ENCODE results near the gene TMEM163. TPM values are rescaled to one million over a fixed set of nuclear protein-coding genes. Genes with fewer than 3 reads are reported as not detected.

TMEM163 gene
- total and polyA plus RNA-seq, 2 donors, result 5.0 TPM

DNA sequence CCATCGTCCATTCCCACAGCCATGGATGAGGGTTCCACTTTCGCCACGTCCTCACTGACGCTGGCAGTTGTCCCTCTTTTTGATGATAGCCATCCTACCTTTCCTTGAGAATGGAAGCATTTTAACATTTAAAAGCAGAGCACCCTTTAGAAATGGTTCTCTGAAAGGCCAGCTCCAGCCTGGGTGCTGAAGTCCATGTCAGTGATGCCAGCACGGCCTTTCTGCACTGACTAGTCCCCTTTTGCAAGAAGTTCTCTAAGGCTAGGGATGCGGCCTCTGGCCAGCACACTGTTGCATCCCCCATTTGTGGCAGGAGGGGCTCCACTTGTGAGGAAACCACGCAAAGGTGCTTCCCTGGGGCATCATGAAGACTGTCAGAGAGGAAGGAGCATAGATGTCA, 261.4 kb downstream of the TMEM163 start:
- DNase-seq (ENCODE audit: low read depth in 6 of 9, low spot score in 9 of 9), result no peak
- H3K27ac ChIP-seq (ENCODE audit: low read depth in 1 of 2, low read length in 1 of 2), result no peak overlapping the region
- WGBS, result 95% methylated on average over 7 of the region's 7 CpGs

DNA sequence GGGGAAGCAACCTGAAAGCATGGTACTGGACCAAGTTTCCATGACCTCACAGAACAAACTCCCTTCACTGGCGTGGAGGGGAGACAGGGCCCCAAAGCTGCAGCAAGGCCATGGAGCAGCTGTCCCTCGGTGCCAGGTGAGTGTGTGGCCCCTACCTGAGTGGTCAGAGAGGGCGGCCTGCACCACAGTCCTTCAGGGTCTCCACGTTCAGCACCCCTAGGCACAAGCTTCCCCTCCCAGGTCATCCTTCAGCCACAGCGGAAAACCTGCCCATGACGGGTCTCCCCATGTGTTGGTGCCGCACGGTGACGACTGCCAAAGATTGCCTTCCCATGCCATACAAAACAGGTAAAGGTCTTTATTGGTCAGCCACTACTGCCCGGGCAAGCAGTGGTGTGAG, 263.4 kb downstream of the TMEM163 start:
- Histone ChIP-seq H3K9me3 (ENCODE audit: control insufficient read depth in 2 of 2, insufficient read depth in 1 of 2, low read length in 1 of 2) (no peaks in the 10 kb centered on the region), H3K4me1 (ENCODE audit: control insufficient read depth in 2 of 2, insufficient read depth in 2 of 2, low read length in 2 of 2) (peaks cover 0 to 5% of the 10 kb centered on the region in 2 donors), H3K27me3 (ENCODE audit: control insufficient read depth in 2 of 2, insufficient read depth in 1 of 2, low read length in 1 of 2) (no peaks in the 10 kb centered on the region), H3K36me3 (ENCODE audit: control insufficient read depth in 2 of 2, insufficient read depth in 2 of 2, low read length in 1 of 2) (peaks cover 6 to 17% of the 10 kb centered on the region in 2 donors), H3K4me3 (ENCODE audit: low read length in 2 of 2) (no peak overlapping the region), H3K27ac (ENCODE audit: low read depth in 1 of 2, low read length in 1 of 2) (peak overlapping the region in 1 of 2 donors; percentile 1)
- no peak for DNase-seq (ENCODE audit: low read depth in 6 of 9, low spot score in 9 of 9)
- WGBS, result 99% methylated on average over 10 of the region's 10 CpGs

More for the DNA sequence above, 261.4 kb downstream of the TMEM163 start:
- H3K27me3 ChIP-seq (ENCODE audit: control insufficient read depth in 2 of 2, insufficient read depth in 1 of 2, low read length in 1 of 2), result no peaks in the 10 kb centered on the region
- peaks cover 0 to 15% of the 10 kb centered on the region in 2 donors for H3K36me3 ChIP-seq (ENCODE audit: control insufficient read depth in 2 of 2, insufficient read depth in 2 of 2, low read length in 1 of 2)
- H3K4me1 ChIP-seq (ENCODE audit: control insufficient read depth in 2 of 2, insufficient read depth in 2 of 2, low read length in 2 of 2), result peaks cover 0 to 9% of the 10 kb centered on the region in 2 donors
- no peaks in the 10 kb centered on the region for H3K9me3 ChIP-seq (ENCODE audit: control insufficient read depth in 2 of 2, insufficient read depth in 1 of 2, low read length in 1 of 2)
- H3K4me3 ChIP-seq (ENCODE audit: low read length in 2 of 2), result no peak overlapping the region

DNA sequence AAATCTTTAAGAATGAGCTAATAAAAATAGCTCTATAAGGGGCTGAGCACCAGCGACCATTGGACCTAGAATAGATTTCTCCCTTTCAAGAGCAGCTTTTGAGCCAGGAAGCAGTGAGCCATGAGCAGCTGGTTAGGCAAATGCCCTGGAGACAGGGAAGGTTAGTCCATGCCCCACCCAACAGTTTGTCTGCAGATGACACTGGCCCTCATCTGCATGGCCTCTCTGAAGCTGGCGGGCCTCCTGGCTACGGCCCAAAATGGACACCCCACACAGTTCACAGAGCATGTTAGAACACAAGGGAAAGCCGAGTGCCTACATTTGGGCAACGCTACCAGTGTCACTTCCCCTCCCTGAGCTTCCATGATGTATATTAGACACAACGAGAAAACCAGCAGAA, 263.9 kb downstream of the TMEM163 start:
- Histone ChIP-seq H3K27me3 (ENCODE audit: control insufficient read depth in 2 of 2, insufficient read depth in 1 of 2, low read length in 1 of 2) (no peaks in the 10 kb centered on the region), H3K36me3 (ENCODE audit: control insufficient read depth in 2 of 2, insufficient read depth in 2 of 2, low read length in 1 of 2) (peaks cover 7 to 20% of the 10 kb centered on the region in 2 donors), H3K4me1 (ENCODE audit: control insufficient read depth in 2 of 2, insufficient read depth in 2 of 2, low read length in 2 of 2) (peaks cover 0 to 5% of the 10 kb centered on the region in 2 donors), H3K9me3 (ENCODE audit: control insufficient read depth in 2 of 2, insufficient read depth in 1 of 2, low read length in 1 of 2) (no peaks in the 10 kb centered on the region), H3K27ac (ENCODE audit: low read depth in 1 of 2, low read length in 1 of 2) (peak overlapping the region in 1 of 2 donors; percentile 21), H3K4me3 (ENCODE audit: low read length in 2 of 2) (no peak overlapping the region)
- DNase-seq (ENCODE audit: low read depth in 6 of 9, low spot score in 9 of 9), result no peak
- WGBS, result 95% methylated on average over 6 of the region's 6 CpGs

DNA sequence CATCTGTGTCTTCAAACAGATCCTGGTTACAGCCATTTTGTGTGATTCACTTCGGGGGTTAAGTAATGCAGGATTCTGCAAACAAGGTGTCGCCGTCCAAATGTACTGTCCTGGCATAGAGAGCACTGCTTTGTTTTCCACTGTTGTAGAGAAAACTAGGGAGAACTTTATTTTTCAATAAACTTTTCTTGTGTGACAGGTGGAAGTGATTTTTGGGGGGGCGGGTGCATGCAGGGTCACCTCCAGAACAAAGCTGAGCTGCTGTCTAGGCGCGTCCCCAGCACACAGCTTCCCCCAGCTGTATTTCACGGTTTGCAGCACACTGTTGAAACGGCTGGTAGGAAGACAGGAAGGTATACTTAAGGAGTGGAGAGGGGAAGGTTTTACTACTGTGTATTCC, 264.4 kb downstream of the TMEM163 start:
- Histone ChIP-seq H3K27me3 (ENCODE audit: control insufficient read depth in 2 of 2, insufficient read depth in 1 of 2, low read length in 1 of 2) (no peaks in the 10 kb centered on the region), H3K27ac (ENCODE audit: low read depth in 1 of 2, low read length in 1 of 2) (no peak overlapping the region), H3K4me1 (ENCODE audit: control insufficient read depth in 2 of 2, insufficient read depth in 2 of 2, low read length in 2 of 2) (peaks cover 0 to 5% of the 10 kb centered on the region in 2 donors), H3K36me3 (ENCODE audit: control insufficient read depth in 2 of 2, insufficient read depth in 2 of 2, low read length in 1 of 2) (peaks cover 12 to 25% of the 10 kb centered on the region in 2 donors), H3K9me3 (ENCODE audit: control insufficient read depth in 2 of 2, insufficient read depth in 1 of 2, low read length in 1 of 2) (no peaks in the 10 kb centered on the region), H3K4me3 (ENCODE audit: low read length in 2 of 2) (no peak overlapping the region)
- WGBS, result 89% methylated on average over 8 of the region's 8 CpGs
- no peak for DNase-seq (ENCODE audit: low read depth in 6 of 9, low spot score in 9 of 9)

DNA sequence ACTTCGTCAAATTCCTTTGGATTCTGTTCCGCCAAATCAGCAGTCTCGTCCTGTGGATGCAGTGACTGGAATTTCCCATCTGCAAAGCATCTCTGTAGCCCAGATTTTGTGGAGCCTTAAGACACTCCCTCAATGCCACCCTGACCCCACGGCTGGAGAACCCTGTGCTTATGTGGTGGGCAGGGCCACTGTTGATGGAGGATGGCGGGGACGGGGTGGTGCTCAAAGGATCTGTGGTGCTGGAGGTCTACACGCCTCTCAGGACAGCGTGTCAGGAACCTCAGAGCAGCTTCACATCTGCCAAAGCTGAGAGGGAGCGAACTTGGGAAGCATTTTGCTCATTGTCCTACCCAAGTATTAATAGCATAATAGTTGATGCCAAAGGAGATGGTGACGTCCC, 264.8 kb downstream of the TMEM163 start:
- WGBS, result 95% methylated on average over 10 of the region's 10 CpGs
- Histone ChIP-seq H3K4me1 (ENCODE audit: control insufficient read depth in 2 of 2, insufficient read depth in 2 of 2, low read length in 2 of 2) (peaks cover 0 to 5% of the 10 kb centered on the region in 2 donors), H3K27me3 (ENCODE audit: control insufficient read depth in 2 of 2, insufficient read depth in 1 of 2, low read length in 1 of 2) (no peaks in the 10 kb centered on the region), H3K4me3 (ENCODE audit: low read length in 2 of 2) (no peak overlapping the region), H3K9me3 (ENCODE audit: control insufficient read depth in 2 of 2, insufficient read depth in 1 of 2, low read length in 1 of 2) (no peaks in the 10 kb centered on the region), H3K27ac (ENCODE audit: low read depth in 1 of 2, low read length in 1 of 2) (no peak overlapping the region), H3K36me3 (ENCODE audit: control insufficient read depth in 2 of 2, insufficient read depth in 2 of 2, low read length in 1 of 2) (peaks cover 14 to 28% of the 10 kb centered on the region in 2 donors)
- DNase-seq (ENCODE audit: low read depth in 6 of 9, low spot score in 9 of 9), result no peak

DNA sequence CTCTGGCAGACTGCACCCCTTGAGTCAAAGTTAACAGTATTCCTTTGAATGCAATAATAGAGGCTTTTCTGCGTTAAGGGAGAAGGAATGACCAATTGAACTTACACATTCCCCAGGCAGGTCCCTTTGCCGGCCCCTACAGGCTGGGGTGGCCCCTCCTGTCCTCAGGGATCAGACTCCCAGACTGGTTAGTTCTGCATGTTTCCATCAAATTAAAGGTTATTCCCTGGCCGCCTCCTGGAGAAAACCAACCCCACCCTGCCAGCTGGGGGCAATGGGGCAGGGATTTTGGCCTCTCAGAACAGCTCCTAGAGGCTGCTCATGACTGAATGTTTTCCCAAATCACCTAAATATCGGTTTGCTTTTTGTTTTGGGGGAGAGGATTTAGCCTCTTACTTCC, 265.3 kb downstream of the TMEM163 start:
- Histone ChIP-seq H3K27ac (ENCODE audit: low read depth in 1 of 2, low read length in 1 of 2) (no peak overlapping the region), H3K36me3 (ENCODE audit: control insufficient read depth in 2 of 2, insufficient read depth in 2 of 2, low read length in 1 of 2) (peaks cover 19 to 31% of the 10 kb centered on the region in 2 donors), H3K4me3 (ENCODE audit: low read length in 2 of 2) (no peak overlapping the region), H3K27me3 (ENCODE audit: control insufficient read depth in 2 of 2, insufficient read depth in 1 of 2, low read length in 1 of 2) (no peaks in the 10 kb centered on the region), H3K4me1 (ENCODE audit: control insufficient read depth in 2 of 2, insufficient read depth in 2 of 2, low read length in 2 of 2) (peaks cover 0 to 5% of the 10 kb centered on the region in 2 donors), H3K9me3 (ENCODE audit: control insufficient read depth in 2 of 2, insufficient read depth in 1 of 2, low read length in 1 of 2) (no peaks in the 10 kb centered on the region)
- 96% methylated on average over 4 of the region's 4 CpGs for WGBS
- no peak for DNase-seq (ENCODE audit: low read depth in 6 of 9, low spot score in 9 of 9)

DNA sequence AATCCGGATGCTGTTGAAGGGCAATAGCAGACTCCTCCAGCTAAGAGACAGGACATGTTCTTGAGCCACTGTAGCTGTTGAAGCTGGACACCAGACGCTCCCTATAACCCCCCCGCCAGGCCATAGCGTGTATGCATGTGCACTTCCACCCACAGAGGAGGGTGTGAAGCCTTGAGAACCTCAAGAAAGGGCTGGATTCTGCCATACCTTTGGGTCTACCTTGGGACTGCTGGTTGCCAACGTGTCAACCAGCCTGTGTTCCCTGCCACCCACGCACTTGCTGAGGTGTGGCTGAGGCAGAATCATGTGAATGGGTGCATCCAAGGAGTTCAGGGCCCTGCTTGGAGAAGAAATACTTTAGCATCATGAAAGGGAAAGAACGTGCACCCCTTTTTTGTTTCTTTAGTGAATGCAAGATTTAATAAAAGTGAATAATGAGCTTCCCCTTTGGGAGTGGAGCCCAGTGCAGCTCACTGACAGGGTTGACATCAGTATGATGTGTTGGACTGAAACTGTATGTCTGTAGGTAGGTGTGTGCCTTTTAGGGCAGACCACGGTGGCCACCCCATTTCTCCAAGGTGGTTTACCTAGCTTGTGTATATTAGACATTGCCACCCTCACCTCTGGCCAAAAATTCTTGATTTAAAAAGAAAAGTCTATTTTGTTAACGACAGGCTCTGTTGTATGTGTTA, 266.6 kb downstream of the TMEM163 start:
- H3K27me3 ChIP-seq (ENCODE audit: control insufficient read depth in 2 of 2, insufficient read depth in 1 of 2, low read length in 1 of 2), result no peaks in the 10 kb centered on the region
- WGBS, result 97% methylated on average over 9 of the region's 9 CpGs
- no peak overlapping the region for H3K27ac ChIP-seq (ENCODE audit: low read depth in 1 of 2, low read length in 1 of 2)
- peaks cover 0 to 5% of the 10 kb centered on the region in 2 donors for H3K4me1 ChIP-seq (ENCODE audit: control insufficient read depth in 2 of 2, insufficient read depth in 2 of 2, low read length in 2 of 2)
- no peaks in the 10 kb centered on the region for H3K9me3 ChIP-seq (ENCODE audit: control insufficient read depth in 2 of 2, insufficient read depth in 1 of 2, low read length in 1 of 2)
- DNase-seq (ENCODE audit: low read depth in 6 of 9, low spot score in 9 of 9), result no peak
- no peak overlapping the region for H3K4me3 ChIP-seq (ENCODE audit: low read length in 2 of 2)
- peaks cover 22 to 37% of the 10 kb centered on the region in 2 donors for H3K36me3 ChIP-seq (ENCODE audit: control insufficient read depth in 2 of 2, insufficient read depth in 2 of 2, low read length in 1 of 2)

DNA sequence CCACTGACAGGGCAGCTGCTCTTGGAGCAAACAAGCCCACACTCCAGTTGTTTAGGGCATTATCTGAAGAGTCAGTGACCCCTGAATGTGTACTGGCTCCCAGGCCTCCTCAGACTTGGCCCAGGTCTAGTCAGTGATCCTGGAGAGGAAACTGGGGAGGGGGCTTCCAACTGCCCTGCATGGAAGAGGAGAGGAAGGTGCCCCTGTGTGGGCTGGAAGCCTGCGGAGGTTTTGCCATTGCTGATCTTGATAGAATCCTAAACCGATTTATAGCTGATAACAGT, 267.5 kb downstream of the TMEM163 start:
- no peak for DNase-seq (ENCODE audit: low read depth in 6 of 9, low spot score in 9 of 9)
- H3K9me3 ChIP-seq (ENCODE audit: control insufficient read depth in 2 of 2, insufficient read depth in 1 of 2, low read length in 1 of 2), result no peaks in the 10 kb centered on the region
- H3K36me3 ChIP-seq (ENCODE audit: control insufficient read depth in 2 of 2, insufficient read depth in 2 of 2, low read length in 1 of 2), result peaks cover 22 to 44% of the 10 kb centered on the region in 2 donors
- WGBS, result 95% methylated on average over 2 of the region's 2 CpGs
- H3K4me1 ChIP-seq (ENCODE audit: control insufficient read depth in 2 of 2, insufficient read depth in 2 of 2, low read length in 2 of 2), result peaks cover 0 to 5% of the 10 kb centered on the region in 2 donors
- no peak overlapping the region for H3K27ac ChIP-seq (ENCODE audit: low read depth in 1 of 2, low read length in 1 of 2)
- no peak overlapping the region for H3K4me3 ChIP-seq (ENCODE audit: low read length in 2 of 2)
- H3K27me3 ChIP-seq (ENCODE audit: control insufficient read depth in 2 of 2, insufficient read depth in 1 of 2, low read length in 1 of 2), result no peaks in the 10 kb centered on the region

DNA sequence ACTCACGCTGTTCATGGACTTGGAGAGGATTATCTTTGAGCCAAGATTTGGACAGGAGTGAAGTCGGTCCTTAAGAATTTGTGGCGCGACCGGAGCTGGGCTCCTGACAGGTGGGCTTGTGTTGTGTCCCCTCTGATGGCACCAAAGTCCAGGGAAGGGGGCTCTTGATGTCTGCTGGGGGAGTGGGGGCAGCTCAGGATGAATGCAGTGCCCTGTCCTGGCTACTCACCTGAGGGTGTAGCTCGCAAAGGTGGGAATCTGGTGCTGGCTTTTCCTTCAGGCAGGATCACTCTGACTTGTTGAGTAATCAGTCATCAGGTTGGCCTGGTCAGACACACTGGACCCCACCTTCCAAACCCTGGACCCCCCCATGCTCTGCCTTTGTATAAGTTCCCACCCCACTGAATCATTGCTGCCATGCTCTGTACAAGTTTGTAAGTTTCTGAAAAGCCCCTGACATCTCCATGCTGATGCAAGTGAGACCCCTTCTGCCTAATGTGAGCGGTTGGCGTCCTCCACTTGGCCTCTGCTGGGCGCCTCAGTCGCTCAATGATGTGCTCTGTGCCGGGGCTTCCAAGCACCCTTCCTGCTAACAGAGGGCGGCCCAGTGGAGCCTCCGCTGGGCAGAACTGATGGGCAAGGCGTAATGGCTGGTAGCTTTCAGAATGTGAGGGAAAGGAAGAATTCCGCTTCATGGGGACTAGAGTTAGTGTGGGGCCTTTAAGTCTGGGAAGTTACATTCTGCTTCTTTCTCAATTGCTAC, 268.9 kb downstream of the TMEM163 start:
- no peak for DNase-seq (ENCODE audit: low read depth in 6 of 9, low spot score in 9 of 9)
- Histone ChIP-seq H3K4me1 (ENCODE audit: control insufficient read depth in 2 of 2, insufficient read depth in 2 of 2, low read length in 2 of 2) (no peaks in the 10 kb centered on the region), H3K27ac (ENCODE audit: low read depth in 1 of 2, low read length in 1 of 2) (no peak overlapping the region), H3K4me3 (ENCODE audit: low read length in 2 of 2) (no peak overlapping the region), H3K9me3 (ENCODE audit: control insufficient read depth in 2 of 2, insufficient read depth in 1 of 2, low read length in 1 of 2) (no peaks in the 10 kb centered on the region), H3K36me3 (ENCODE audit: control insufficient read depth in 2 of 2, insufficient read depth in 2 of 2, low read length in 1 of 2) (peaks cover 26 to 39% of the 10 kb centered on the region in 2 donors), H3K27me3 (ENCODE audit: control insufficient read depth in 2 of 2, insufficient read depth in 1 of 2, low read length in 1 of 2) (no peaks in the 10 kb centered on the region)
- 97% methylated on average over 15 of the region's 15 CpGs for WGBS

Data from thymus (tissue), 11 donors.